ENCODE results near the gene SKIC2.
"Not testable (repeated sequence)": the region's sequence is repeated elsewhere in the genome, so short reads cannot be mapped to it uniquely, and the experiment has no call there.

Gene SKIC2

DNA sequence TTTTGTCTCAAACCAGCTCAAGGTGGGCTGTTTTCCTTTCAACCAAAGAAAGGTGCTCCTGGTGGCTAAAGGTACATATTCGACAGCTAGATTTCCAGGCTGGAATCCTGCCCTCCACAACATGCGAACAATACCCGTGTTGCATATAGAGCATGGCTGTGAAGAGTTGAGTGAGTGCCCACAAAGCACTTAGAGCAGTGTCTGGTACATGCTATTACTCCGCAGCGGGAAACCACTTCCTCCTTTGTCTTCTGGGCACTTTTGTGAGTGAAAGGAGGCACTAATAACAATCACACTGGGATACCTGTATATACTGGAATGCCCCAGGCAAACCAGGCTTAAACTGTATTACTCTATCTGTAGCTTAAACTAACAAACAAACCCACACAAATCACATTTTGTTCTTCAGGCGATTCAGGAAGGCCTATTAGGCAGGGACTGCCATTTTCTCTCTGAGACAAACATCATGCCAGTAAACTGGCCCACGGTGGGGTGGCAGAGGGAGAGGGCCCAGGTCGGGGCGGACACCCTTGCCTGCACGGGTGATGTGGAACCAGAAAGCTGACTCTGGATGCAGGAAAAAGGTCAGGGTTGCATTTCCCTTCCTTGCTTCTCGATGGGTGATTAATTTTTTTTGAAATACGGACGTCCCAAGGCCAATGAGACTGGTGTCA is 46.0 kb downstream of the SKIC2 start:
- DNase-seq (ENCODE audit: low read depth, low spot score) = not testable (repeated sequence)

DNA sequence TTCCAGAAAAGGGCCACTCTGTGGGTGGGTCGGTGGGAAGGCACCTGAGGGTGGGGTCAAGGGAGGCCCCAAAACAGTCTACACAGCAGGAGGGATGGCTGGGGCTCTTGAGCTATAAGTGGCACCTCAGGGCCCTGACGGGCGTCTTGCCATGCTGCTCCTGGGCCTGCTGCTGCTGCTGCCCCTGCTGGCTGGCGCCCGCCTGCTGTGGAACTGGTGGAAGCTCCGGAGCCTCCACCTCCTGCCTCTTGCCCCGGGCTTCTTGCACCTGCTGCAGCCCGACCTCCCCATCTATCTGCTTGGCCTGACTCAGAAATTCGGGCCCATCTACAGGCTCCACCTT is 46.5 kb downstream of the SKIC2 start:
- not testable (repeated sequence) for DNase-seq (ENCODE audit: low read depth, low spot score)

DNA sequence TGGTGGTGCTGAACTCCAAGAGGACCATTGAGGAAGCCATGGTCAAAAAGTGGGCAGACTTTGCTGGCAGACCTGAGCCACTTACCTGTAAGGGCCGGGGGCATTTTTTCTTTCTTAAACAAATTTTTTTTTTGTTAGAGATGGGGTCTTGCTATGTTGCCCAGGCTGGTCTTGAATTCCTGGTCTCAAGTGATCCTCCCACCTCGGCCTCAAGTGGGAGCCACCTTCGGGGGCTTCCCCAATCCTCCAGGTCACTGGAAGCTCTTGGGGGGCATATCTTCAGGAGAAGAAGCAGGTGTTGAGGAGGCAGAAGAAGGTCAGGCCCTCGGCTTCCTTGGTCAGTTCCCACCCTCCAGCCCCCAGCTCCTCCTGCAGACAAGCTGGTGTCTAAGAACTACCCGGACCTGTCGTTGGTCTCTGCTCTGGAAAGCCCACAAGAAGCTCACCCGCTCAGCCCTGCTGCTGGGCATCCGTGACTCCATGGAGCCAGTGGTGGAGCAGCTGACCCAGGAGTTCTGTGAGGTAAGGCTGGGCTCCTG is 47.1 kb downstream of the SKIC2 start:
- not testable (repeated sequence) for DNase-seq (ENCODE audit: low read depth, low spot score)

DNA sequence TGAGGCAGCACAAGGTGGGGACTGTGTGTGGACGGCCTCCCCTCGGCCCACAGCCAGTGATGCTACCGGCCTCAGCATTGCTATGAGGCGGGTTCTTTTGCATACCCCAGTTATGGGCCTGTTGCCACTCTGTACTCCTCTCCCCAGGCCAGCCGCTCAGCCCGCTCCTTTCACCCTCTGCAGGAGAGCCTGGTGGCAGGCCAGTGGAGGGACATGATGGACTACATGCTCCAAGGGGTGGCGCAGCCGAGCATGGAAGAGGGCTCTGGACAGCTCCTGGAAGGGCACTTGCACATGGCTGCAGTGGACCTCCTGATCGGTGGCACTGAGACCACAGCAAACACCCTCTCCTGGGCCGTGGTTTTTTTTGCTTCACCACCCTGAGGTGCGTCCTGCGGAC is 48.1 kb downstream of the SKIC2 start:
- DNase-seq (ENCODE audit: low read depth, low spot score) = not testable (repeated sequence)

DNA sequence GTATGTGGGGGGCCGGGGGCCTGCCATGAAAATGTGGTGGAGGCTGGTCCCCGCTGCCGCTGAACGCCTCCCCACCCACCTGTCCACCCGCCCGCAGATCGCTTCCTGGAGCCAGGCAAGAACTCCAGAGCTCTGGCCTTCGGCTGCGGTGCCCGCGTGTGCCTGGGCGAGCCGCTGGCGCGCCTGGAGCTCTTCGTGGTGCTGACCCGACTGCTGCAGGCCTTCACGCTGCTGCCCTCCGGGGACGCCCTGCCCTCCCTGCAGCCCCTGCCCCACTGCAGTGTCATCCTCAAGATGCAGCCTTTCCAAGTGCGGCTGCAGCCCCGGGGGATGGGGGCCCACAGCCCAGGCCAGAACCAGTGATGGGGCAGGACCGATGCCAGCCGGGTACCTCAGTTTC is 49.1 kb downstream of the SKIC2 start:
- not testable (repeated sequence) for DNase-seq (ENCODE audit: low read depth, low spot score)

DNA sequence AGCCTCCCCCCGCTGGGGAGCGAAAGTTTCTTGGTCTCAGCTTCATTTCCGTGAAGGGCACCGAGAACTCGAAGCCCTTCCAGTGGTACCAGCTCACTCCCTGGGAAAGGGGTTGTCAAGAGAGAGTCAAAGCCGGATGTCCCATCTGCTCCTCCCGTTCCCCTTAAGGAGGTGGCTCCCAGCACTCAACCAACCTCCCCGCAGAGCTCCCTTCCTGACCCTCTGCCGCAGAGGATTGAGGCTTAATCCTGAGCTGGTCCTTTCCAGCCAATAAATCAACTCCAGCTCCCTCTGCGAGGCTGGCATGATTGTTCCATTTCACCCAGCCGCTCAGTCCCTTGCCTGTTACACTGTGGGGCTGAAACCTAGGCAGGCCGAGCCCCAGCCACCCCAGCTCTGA is 49.6 kb downstream of the SKIC2 start:
- DNase-seq (ENCODE audit: low read depth, low spot score) = not testable (repeated sequence)

DNA sequence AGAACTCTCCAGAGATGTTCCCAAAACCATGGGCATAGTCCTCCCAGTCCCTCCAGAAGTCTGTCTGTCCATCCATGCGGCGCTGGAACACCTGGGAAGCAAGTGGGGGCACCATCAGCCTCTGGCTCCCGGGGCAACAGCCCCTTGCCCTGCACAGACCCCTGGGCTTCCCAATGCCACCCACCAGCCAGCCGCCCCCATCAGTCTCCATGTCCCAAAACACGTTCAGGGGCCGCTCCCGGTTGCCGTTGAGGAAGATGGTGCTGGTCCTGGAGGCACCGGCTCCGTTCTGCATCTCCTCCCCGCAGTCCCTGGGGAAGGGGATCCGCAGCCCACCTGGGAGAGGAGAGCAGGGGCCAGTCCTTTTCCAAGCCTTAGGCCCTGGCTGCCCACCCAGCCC is 50.6 kb downstream of the SKIC2 start:
- DNase-seq (ENCODE audit: low read depth, low spot score) = not testable (repeated sequence)

DNA sequence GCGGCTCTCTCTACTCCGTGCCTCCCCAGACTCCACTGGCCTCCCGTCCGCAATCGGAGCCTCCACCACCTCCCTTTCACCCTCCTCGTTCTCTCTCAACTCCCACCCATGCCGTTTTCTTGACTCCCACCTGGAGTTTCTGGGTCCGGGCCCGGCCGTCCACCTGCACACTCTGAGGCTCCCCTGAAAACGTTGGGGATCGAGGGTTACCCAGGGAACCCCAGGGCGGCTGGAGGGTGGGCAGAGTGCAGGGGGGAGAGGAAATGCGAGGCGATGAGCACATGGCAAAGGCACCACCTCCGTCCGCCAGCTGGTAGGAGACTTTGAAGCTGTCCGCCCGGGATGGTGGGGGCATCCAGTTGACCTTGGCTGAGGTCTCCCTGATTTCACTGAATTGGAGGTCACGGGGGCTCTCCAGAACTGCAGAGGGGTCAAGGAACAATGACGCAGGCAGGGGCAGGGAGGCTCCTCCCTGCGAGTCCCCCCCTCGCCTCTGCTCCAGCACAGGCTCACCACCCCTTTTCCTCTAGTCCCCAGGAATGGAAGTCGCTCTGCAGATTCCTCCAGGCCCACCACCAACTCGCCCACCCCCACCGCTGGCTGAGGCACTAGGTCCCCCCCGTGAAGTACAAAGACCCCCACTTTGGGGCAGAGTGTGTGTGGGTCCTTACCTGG is 52.0 kb downstream of the SKIC2 start:
- not testable (repeated sequence) for DNase-seq (ENCODE audit: low read depth, low spot score)

DNA sequence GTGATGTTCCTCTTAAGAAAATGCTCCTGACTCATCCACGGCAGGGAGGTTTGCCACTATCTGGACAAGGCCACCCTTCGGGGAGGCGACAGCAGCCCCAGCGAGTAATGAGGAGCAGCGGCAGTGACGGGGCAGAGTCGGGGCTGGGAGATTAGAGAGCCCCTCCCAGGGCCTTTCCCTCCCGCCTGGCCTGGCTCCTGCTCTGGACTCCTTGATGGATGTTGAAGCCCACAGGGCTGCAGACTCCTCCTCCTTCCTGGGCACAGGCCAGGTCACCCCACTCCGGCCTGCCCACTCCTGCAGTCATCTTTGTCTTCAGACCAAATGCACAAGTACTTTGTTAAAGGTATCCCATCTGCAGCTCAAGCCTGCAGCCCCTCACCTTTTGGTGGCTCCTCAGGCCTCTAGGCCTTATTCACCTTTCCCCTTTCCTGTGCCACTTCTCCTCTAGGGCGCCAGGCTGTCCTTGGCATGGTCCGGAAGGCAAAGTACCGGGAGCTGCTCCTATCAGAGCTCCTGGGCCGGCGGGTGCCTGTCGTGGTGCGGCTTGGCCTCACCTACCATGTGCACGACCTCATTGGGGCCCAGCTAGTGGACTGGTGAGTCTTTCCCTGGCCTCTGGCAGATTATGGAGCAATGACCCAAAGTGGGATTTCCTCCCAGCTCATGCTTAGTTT is 54.1 kb downstream of the SKIC2 start:
- not testable (repeated sequence) for DNase-seq (ENCODE audit: low read depth, low spot score)

DNA sequence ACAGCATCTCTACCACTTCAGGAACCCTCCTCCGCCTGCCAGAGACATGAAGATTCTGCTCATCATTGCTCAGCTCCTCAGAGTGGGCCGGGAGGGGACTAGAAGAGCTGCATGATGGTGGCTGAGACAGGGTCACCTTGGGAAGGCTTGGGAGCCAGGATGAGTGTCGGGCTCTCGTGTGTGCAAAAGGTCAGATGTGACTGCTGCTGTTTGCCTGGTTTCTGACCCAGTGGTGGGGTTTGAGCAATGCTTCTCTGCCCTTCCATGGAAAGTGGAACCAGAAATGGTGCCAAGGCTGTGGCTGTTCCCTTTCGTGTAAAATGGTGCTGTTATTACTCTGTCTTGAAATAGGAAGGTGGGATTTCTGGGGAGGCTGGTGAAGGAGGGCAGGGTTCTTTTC is 54.8 kb downstream of the SKIC2 start:
- DNase-seq (ENCODE audit: low read depth, low spot score) = not testable (repeated sequence)

DNA sequence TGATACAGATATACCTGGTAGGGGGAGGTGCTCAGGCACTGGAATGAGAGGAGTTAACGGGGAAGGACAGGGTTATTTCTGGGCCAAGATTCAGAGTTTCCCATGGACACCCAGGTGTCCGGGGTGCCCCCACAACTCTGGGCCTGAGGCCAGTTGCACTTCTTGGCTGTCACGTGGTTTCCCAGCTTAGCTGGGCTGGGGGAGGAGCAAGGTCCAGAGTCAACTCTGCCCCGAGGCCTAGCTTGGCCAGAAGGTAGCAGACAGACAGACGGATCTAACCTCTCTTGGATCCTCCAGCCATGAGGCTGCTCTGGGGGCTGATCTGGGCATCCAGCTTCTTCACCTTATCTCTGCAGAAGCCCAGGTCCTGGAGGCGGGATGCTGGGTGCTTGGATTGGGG is 55.6 kb downstream of the SKIC2 start, which contains the start of gene C4B:
Gene C4B (plus strand): TSS at position 249 of the 400 bp plus-strand sequence. CDS start 51 bp downstream, at position 300.
- not testable (repeated sequence) for DNase-seq (ENCODE audit: low read depth, low spot score)
